Measurements from ENCODE around the gene KLHL26. TPM values are rescaled to one million over a fixed set of nuclear protein-coding genes. Genes with fewer than 3 reads are reported as not detected.
"Not testable (repeated sequence)": the region's sequence is repeated elsewhere in the genome, so short reads cannot be mapped to it uniquely, and the experiment has no call there.

The KLHL26 gene
- total RNA-seq, 1 donor from 2014 or later = 12.3 TPM

- TF ChIP-seq CTCF (conservative IDR thresholded peaks at IDR 0.05) = no peak
- peaks cover 20% of the 10 kb centered on the region for H3K4me1 Mint-ChIP-seq
- H3K27me3 Mint-ChIP-seq (ENCODE audit: low read depth) = peaks cover 82% of the 10 kb centered on the region
- H3K9me3 Mint-ChIP-seq = no peaks in the 10 kb centered on the region
- no peak for DNase-seq (ENCODE audit: low read depth, low spot score)
- no peak overlapping the region for H3K27ac Mint-ChIP-seq (ENCODE audit: unreplicated experiment)
- no peaks in the 10 kb centered on the region for H3K36me3 Mint-ChIP-seq (ENCODE audit: low read depth)
- H3K4me3 Mint-ChIP-seq = no peak overlapping the region
Measured at GRCh38 chr19:18599485-18599884, 37.3 kb upstream of the KLHL26 start.

GRCh38 chr19:18600692-18601397 lies 36.0 kb upstream of the KLHL26 start:
- not testable (repeated sequence) for H3K9me3 Mint-ChIP-seq; H3K4me3 Mint-ChIP-seq; H3K36me3 Mint-ChIP-seq (ENCODE audit: low read depth); H3K27ac Mint-ChIP-seq (ENCODE audit: unreplicated experiment); DNase-seq (ENCODE audit: low read depth, low spot score)
- Mint-ChIP-seq H3K27me3 (ENCODE audit: low read depth) (peaks cover 86% of the 10 kb centered on the region), H3K4me1 (peaks cover 17% of the 10 kb centered on the region)

GRCh38 chr19:18601875-18602274 lies 35.0 kb upstream of the KLHL26 start:
- peaks cover 17% of the 10 kb centered on the region for H3K4me1 Mint-ChIP-seq
- H3K27me3 Mint-ChIP-seq (ENCODE audit: low read depth) = peaks cover 79% of the 10 kb centered on the region
- H3K4me3 Mint-ChIP-seq = no peak overlapping the region

GRCh38 chr19:18603255-18603957 lies 33.4 kb upstream of the KLHL26 start:
- Mint-ChIP-seq H3K4me1 (peaks cover 10% of the 10 kb centered on the region), H3K36me3 (ENCODE audit: low read depth) (no peaks in the 10 kb centered on the region)

More at GRCh38 chr19:18601875-18602274, 35.0 kb upstream of the KLHL26 start:
- no peak for DNase-seq (ENCODE audit: low read depth, low spot score)
- H3K36me3 Mint-ChIP-seq (ENCODE audit: low read depth) = no peaks in the 10 kb centered on the region
- no peaks in the 10 kb centered on the region for H3K9me3 Mint-ChIP-seq
- H3K27ac Mint-ChIP-seq (ENCODE audit: unreplicated experiment) = no peak overlapping the region
- no peak for TF ChIP-seq CTCF (conservative IDR thresholded peaks at IDR 0.05)

GRCh38 chr19:18603958-18604819 lies 32.6 kb upstream of the KLHL26 start:
- Mint-ChIP-seq H3K36me3 (ENCODE audit: low read depth) (no peaks in the 10 kb centered on the region), H3K27ac (ENCODE audit: unreplicated experiment) (no peak overlapping the region), H3K4me3 (no peak overlapping the region), H3K9me3 (no peaks in the 10 kb centered on the region), H3K27me3 (ENCODE audit: low read depth) (peaks cover 84% of the 10 kb centered on the region), H3K4me1 (peaks cover 16% of the 10 kb centered on the region)
- no peak for TF ChIP-seq CTCF (conservative IDR thresholded peaks at IDR 0.05)
- no peak for DNase-seq (ENCODE audit: low read depth, low spot score)

More at GRCh38 chr19:18603255-18603957, 33.4 kb upstream of the KLHL26 start:
- Mint-ChIP-seq H3K27ac (ENCODE audit: unreplicated experiment) (no peak overlapping the region), H3K27me3 (ENCODE audit: low read depth) (peaks cover 84% of the 10 kb centered on the region), H3K9me3 (no peaks in the 10 kb centered on the region), H3K4me3 (peak overlapping the region; percentile 38)
- no peak for DNase-seq (ENCODE audit: low read depth, low spot score)
- TF ChIP-seq CTCF (conservative IDR thresholded peaks at IDR 0.05) = peak; percentile 43
